K562 (cell line): Measurements from ENCODE around the gene GEMIN2.

ENCODE experiments used
- CTCF ChIP-seq, 3 experiments: IDR thresholded peaks in 2 of 3; conservative IDR thresholded peaks in 1 of 3; 2 replicates each; pipeline ENCODE4 v1.5.1; 2011 to 2012; ENCODE audit warnings: low read length in 3 of 3, mild to moderate bottlenecking in 3 of 3, control low read depth in 2 of 3, improper control_type of control experiment in 1 of 3, inconsistent platforms in 1 of 3, low read depth in 1 of 3, mixed read lengths in 1 of 3, moderate library complexity in 1 of 3; ENCODE audit not compliant: insufficient read depth in 2 of 3
- ETV6 ChIP-seq, 3 experiments: fragments of 150-350 bp in 1 of 3; sonication (generic) in 1 of 3; formaldehyde crosslinking in 1 of 3; IDR thresholded peaks; 2 replicates each; pipeline versions ENCODE4 v1.6.1 to v1.8.0; 2014 to 2022; ENCODE audit warnings: borderline replicate concordance in 2 of 3, low read depth in 2 of 3, antibody characterized with exemption in 1 of 3, low read length in 1 of 3, mild to moderate bottlenecking in 1 of 3, missing genetic modification reagents in 1 of 3
- RFX7 ChIP-seq: fragments of 250-450 bp; sonication (Bioruptor Pico); IDR thresholded peaks from 2 replicates; pipeline ENCODE4 v1.5.1; 2021; ENCODE audit warnings: mild to moderate bottlenecking
- ZNF639 ChIP-seq, 2 experiments: fragments of 200-800 bp in 1 of 2; sonication (Bioruptor generic) in 1 of 2; sonication (generic) in 1 of 2; formaldehyde crosslinking in 1 of 2; IDR thresholded peaks in 1 of 2; conservative IDR thresholded peaks in 1 of 2; 2 replicates each; pipeline versions ENCODE4 v1.5.0 to v1.6.1; 2016 to 2020; ENCODE audit warnings: missing compliant biosample characterization in 1 of 2, missing genetic modification characterization in 1 of 2, missing genetic modification reagents in 1 of 2
- TF ChIP-seq, protein P1 (sequence below): fragments of 450-650 bp; IDR thresholded peaks from 2 replicates; pipeline ENCODE4 v1.6.1; 2017; ENCODE audit warnings: mild to moderate bottlenecking, moderate library complexity

GRCh38 chr14:39160494-39160893 is 46.4 kb downstream of the GEMIN2 start:
- no peak for TF ChIP-seq ETV6 (IDR thresholded peaks at IDR 0.05; ENCODE audit: borderline replicate concordance in 1 of 2, low read depth in 2 of 2, low read length in 1 of 2)
- no peak for TF ChIP-seq ETV6 (CRISPR knock-in tag; IDR thresholded peaks at IDR 0.05; ENCODE audit: borderline replicate concordance)
- TF ChIP-seq, protein P1, sequence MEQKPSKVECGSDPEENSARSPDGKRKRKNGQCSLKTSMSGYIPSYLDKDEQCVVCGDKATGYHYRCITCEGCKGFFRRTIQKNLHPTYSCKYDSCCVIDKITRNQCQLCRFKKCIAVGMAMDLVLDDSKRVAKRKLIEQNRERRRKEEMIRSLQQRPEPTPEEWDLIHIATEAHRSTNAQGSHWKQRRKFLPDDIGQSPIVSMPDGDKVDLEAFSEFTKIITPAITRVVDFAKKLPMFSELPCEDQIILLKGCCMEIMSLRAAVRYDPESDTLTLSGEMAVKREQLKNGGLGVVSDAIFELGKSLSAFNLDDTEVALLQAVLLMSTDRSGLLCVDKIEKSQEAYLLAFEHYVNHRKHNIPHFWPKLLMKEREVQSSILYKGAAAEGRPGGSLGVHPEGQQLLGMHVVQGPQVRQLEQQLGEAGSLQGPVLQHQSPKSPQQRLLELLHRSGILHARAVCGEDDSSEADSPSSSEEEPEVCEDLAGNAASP: no peak
- TF ChIP-seq RFX7 (CRISPR knock-in tag): no peak
- TF ChIP-seq ZNF639 (CRISPR knock-in tag; conservative IDR thresholded peaks at IDR 0.05 in 1 of 2, IDR thresholded peaks at IDR 0.05 in 1 of 2): no peak
- no peak for TF ChIP-seq CTCF (IDR thresholded peaks at IDR 0.05 in 2 of 3, conservative IDR thresholded peaks at IDR 0.05 in 1 of 3; ENCODE audit: insufficient read depth in 2 of 3, low read depth in 1 of 3, low read length in 3 of 3)
